ENCODE results near the gene BTRC. TPM values are rescaled to one million over a fixed set of nuclear protein-coding genes. Genes with fewer than 3 reads are reported as not detected.

BTRC gene
- total and polyA plus RNA-seq, 2 donors from 2014 or later, result 6.7 to 18.0 TPM

DNA sequence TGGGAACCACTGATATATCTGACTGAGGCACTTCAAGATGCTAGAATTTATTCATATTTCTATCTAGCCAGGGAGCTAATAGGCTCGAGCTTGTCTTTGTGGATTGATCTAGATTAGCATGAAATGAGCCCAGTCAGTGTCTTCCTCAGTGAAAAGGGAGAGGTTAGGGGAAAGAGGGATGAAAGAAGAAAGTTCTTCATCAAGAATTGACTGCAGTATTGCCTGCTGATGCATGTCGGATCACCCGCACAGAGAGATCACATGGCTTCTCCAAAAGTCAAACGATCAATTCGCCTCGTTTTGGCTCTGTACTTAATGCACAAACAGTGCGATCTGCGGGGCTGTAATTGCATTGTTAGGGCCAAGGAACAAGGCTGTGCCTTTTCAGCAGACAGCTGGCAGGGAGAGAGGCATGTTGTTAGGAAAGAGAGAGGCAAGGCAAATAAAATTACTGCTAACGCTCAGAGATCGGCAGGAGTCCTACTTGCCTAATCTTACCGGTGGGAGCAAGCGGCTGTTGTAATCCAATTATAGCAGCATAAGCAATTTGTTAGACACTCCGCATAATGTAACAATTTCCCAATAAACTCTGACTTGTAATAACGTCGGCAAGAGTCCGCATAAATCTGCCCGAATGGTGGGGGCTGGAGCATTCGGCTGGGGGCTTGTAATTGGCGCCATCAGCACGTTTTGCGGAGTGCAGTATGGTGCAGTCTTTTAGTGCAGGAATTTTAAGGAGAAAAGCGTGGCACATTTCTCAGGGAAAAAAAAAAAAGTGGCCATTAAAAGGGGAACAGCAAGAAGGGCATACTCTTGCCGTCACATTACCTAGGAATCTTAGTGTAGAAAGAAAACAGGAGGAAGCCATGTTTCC lies 132.0 kb downstream of the BTRC start:
- DNase-seq (peak in 3 of 5 donors; percentile 17 to 62 (median 51)), FAIRE-seq (no peak)
- H3K27ac ChIP-seq (ENCODE audit: low read depth in 2 of 2, low read length in 2 of 2), result peak overlapping the region in 1 of 2 donors; percentile 28
- TF ChIP-seq, protein P1, sequence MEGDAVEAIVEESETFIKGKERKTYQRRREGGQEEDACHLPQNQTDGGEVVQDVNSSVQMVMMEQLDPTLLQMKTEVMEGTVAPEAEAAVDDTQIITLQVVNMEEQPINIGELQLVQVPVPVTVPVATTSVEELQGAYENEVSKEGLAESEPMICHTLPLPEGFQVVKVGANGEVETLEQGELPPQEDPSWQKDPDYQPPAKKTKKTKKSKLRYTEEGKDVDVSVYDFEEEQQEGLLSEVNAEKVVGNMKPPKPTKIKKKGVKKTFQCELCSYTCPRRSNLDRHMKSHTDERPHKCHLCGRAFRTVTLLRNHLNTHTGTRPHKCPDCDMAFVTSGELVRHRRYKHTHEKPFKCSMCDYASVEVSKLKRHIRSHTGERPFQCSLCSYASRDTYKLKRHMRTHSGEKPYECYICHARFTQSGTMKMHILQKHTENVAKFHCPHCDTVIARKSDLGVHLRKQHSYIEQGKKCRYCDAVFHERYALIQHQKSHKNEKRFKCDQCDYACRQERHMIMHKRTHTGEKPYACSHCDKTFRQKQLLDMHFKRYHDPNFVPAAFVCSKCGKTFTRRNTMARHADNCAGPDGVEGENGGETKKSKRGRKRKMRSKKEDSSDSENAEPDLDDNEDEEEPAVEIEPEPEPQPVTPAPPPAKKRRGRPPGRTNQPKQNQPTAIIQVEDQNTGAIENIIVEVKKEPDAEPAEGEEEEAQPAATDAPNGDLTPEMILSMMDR (IDR thresholded peaks at IDR 0.05; ENCODE audit: borderline replicate concordance, extremely low read depth, insufficient read depth), result no peak
- H3K36me3 ChIP-seq (ENCODE audit: control insufficient read depth in 2 of 3, insufficient read depth in 3 of 3, low read length in 3 of 3), result no peaks in the 10 kb centered on the region
- intact Hi-C loops (cut with DNase I), result no loop called here
- H3K27me3 ChIP-seq (ENCODE audit: control insufficient read depth, insufficient read depth, low read length), result no peaks in the 10 kb centered on the region
- no peaks in the 10 kb centered on the region for H3K9me3 ChIP-seq (ENCODE audit: control insufficient read depth in 2 of 3, insufficient read depth in 1 of 3, low read length in 3 of 3)
- peak overlapping the region in 1 of 3 donors; percentile 10 for H3K9ac ChIP-seq (ENCODE audit: low read length in 3 of 3)
- H3K4me3 ChIP-seq (ENCODE audit: low read length in 3 of 3), result peak overlapping the region; percentile 20 to 44 (median 34)
- no peaks in the 10 kb centered on the region for H3K4me1 ChIP-seq (ENCODE audit: control insufficient read depth in 2 of 3, insufficient read depth in 2 of 3, low read depth in 1 of 3, low read length in 3 of 3)

DNA sequence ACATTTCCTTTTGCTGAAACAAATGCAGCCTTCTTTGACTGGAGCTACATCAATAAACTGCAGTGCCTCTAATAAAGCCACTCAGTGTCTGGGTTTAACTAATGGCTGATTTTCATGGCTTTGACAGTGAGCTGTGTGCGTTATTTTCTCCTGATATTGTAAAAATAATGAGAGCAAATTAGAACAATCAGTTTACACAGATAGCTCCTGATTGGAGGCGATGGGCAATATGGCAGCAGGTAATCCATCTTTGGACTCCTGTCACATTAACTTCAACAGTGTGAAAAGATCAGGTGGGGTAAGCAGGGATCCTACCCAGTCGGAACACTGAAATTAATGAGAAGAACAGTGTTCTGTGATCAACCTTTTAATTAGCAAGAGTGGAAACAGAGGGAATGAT lies 133.4 kb downstream of the BTRC start:
- no peak overlapping the region for H3K4me3 ChIP-seq (ENCODE audit: low read length in 3 of 3)
- no peak overlapping the region for H3K9ac ChIP-seq (ENCODE audit: low read length in 3 of 3)
- no peaks in the 10 kb centered on the region for H3K36me3 ChIP-seq (ENCODE audit: control insufficient read depth in 2 of 3, insufficient read depth in 3 of 3, low read length in 3 of 3)
- no peaks in the 10 kb centered on the region for H3K9me3 ChIP-seq (ENCODE audit: control insufficient read depth in 2 of 3, insufficient read depth in 1 of 3, low read length in 3 of 3)
- no peak overlapping the region for H3K27ac ChIP-seq (ENCODE audit: low read depth in 2 of 2, low read length in 2 of 2)
- no peaks in the 10 kb centered on the region for H3K27me3 ChIP-seq (ENCODE audit: control insufficient read depth, insufficient read depth, low read length)
- FAIRE-seq, result no peak
- no peaks in the 10 kb centered on the region for H3K4me1 ChIP-seq (ENCODE audit: control insufficient read depth in 2 of 3, insufficient read depth in 2 of 3, low read depth in 1 of 3, low read length in 3 of 3)
- TF ChIP-seq, protein P1 (IDR thresholded peaks at IDR 0.05; ENCODE audit: borderline replicate concordance, extremely low read depth, insufficient read depth), result no peak
- intact Hi-C loops (cut with DNase I), result no loop called here
- DNase-seq, result no peak

GRCh38 chr10:101489355-101489754 lies 135.4 kb downstream of the BTRC start:
- Histone ChIP-seq H3K36me3 (ENCODE audit: control insufficient read depth in 2 of 3, insufficient read depth in 3 of 3, low read length in 3 of 3) (no peaks in the 10 kb centered on the region), H3K27ac (ENCODE audit: low read depth in 2 of 2, low read length in 2 of 2) (no peak overlapping the region), H3K9ac (ENCODE audit: low read length in 3 of 3) (no peak overlapping the region), H3K9me3 (ENCODE audit: control insufficient read depth in 2 of 3, insufficient read depth in 1 of 3, low read length in 3 of 3) (no peaks in the 10 kb centered on the region), H3K4me1 (ENCODE audit: control insufficient read depth in 2 of 3, insufficient read depth in 2 of 3, low read depth in 1 of 3, low read length in 3 of 3) (peaks cover 0 to 11% (median 5%) of the 10 kb centered on the region in 3 donors), H3K27me3 (ENCODE audit: control insufficient read depth, insufficient read depth, low read length) (no peaks in the 10 kb centered on the region), H3K4me3 (ENCODE audit: low read length in 3 of 3) (no peak overlapping the region)
- intact Hi-C loops (cut with DNase I), result no loop called here
- DNase-seq (peak in 1 of 5 donors; percentile 35), FAIRE-seq (no peak)
- TF ChIP-seq, protein P1 (IDR thresholded peaks at IDR 0.05; ENCODE audit: borderline replicate concordance, extremely low read depth, insufficient read depth), result no peak

Measured in kidney (tissue), 14 donors.